HG02973 (cell line): Measurements from ENCODE around the gene PPM1F.
"Not testable (repeated sequence)": the region's sequence is repeated elsewhere in the genome, so short reads cannot be mapped to it uniquely, and the experiment has no call there.

Experiments
- ATAC-seq: cut with Tn5 transposase; IDR thresholded peaks from one replicate; pipeline ENCODE4 v1.9.1; 2021; ENCODE audit warnings: moderate library complexity; ENCODE audit not compliant: unreplicated experiment

The PPM1F gene

GRCh38 chr22:21923163-21923561, 29.5 kb downstream of the PPM1F start:
- ATAC-seq = no peak

- no peak for ATAC-seq
Observed at GRCh38 chr22:21922370-21923162, 30.1 kb downstream of the PPM1F start.

DNA sequence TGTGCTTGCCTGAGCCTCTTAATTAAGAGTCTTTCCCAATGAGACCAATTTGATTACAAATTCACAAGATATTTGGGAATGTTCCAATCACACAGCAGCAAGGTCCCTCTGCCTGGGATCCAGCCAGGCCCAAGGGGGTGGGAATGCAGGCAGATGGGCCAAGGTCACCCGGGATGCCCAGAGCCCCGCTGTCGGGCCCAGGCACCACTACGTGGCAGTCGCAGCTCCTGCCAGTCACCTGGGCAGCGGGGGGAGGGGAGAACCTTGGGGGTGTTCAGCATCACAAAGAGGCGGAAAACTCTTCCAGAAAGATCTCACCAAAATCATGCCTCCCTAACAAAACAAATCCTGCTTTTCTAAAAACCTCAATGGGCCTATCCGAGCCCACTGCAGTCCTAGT, 30.9 kb downstream of the PPM1F start:
- no peak for ATAC-seq

GRCh38 chr22:21921184-21921721, 31.4 kb downstream of the PPM1F start:
- no peak for ATAC-seq

- ATAC-seq = no peak
Observed at GRCh38 chr22:21920341-21921183, 32.1 kb downstream of the PPM1F start.

- ATAC-seq = no peak
Observed at GRCh38 chr22:21919526-21920307, 32.9 kb downstream of the PPM1F start.

GRCh38 chr22:21918466-21919185, 34.0 kb downstream of the PPM1F start:
- ATAC-seq = no peak

- no peak for ATAC-seq
Observed at GRCh38 chr22:21917959-21918261, 34.7 kb downstream of the PPM1F start.

- no peak for ATAC-seq
Observed at GRCh38 chr22:21917181-21917958, 35.3 kb downstream of the PPM1F start.

- ATAC-seq = no peak
Observed at GRCh38 chr22:21916309-21916918, 36.2 kb downstream of the PPM1F start.

DNA sequence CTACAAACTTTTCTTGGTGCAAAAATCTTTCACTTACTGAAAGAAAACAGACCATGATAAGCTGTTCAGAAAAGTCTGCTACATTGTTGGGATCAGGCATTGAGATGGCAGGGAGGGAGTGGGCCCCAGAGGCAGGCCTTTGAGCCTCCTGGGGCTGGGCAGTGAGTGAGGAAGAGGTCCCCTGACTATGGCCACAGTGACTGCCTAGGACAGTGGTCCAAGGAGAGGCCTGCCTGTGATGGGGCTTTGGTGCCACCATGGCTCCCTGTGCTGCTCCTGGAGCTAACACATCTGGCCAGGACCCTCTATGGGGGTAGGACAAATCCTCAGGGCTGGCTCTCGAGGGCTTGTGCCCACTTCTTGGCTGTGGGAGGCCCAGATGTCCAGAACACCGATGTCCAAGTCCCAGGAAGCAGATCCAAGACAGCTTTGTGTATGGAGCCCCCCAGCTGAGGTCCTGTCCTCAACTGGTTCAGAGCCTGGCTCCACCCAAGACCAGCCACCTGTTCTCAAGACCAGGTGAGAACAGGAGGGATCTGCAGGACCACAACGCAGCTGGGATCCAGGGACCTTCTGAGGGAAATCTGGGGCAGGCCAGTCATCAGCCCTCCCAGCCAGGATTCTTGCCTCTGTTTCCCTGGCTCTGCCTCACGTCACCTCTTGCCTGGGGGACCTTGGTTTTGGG, 36.9 kb downstream of the PPM1F start:
- ATAC-seq = no peak

GRCh38 chr22:21914033-21914642, 38.5 kb downstream of the PPM1F start:
- not testable (repeated sequence) for ATAC-seq

DNA sequence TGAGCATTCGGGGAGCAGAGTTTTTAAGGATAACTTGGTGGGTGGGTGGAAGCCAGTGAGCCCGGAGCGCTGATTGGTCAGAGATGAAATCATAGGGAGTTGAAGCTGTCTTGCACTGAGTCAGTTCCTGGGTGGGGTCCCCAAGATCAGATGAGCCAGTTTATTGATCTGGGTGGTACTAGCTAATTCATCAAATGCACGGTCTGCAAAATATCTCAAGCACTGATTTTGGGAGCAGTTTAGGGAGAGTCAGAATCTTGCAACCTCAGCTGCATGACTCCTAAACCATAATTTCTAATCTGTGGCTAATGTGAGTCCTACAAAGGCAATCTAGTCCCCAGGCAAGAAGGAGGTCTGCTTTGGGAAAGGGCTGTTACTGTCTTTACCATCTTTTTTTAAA, 42.3 kb downstream of the PPM1F start:
- not testable (repeated sequence) for ATAC-seq

GRCh38 chr22:21909871-21910270, 42.8 kb downstream of the PPM1F start:
- no peak for ATAC-seq

- no peak for ATAC-seq
Observed at GRCh38 chr22:21907638-21908522, 44.8 kb downstream of the PPM1F start.

GRCh38 chr22:21905234-21905633, 47.4 kb downstream of the PPM1F start:
- not testable (repeated sequence) for ATAC-seq

DNA sequence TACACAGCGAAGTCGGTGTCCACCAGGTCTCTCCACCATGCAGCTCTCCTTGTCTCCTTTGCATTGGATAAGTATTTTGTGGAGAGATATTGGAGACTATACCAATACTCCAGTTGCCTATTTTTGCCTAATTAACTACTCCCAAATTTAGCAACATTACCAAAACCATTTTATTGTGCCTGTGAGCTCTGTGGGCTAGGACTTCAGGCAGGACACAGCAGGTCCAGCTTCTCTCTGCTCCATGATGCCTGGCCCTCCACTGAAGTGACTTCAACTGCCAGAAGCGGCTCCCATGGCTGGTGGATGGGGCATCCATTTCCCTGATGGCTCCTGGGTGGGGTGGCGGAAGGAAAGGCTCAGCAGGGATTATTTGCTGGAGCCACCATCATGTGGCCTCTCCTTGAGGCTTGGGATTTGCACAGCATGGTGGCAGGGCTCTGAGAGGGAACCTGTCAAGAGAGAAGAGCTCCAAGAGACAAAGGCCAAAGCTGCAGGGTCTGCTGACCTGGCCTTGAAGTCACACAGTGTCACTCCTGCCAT, 48.3 kb downstream of the PPM1F start:
- ATAC-seq = no peak
